Subcutaneous abdominal adipose tissue (tissue), 5 donors: Measurements from ENCODE around the gene TEAD1.

Experiments used
- H3K27ac ChIP-seq: one replicate; pipeline ENCODE4 v1.7.0; 2013; ENCODE audit warnings: low read depth, mild to moderate bottlenecking, inconsistent platforms, low read length, moderate library complexity
- H3K27me3 ChIP-seq, 5 donors: one replicate each; pipeline ENCODE4 v1.7.0; 2013; ENCODE audit warnings: low read length in 5 of 5, inconsistent platforms in 1 of 5; ENCODE audit not compliant: control insufficient read depth in 5 of 5, insufficient read depth in 4 of 5
- H3K36me3 ChIP-seq, 5 donors: one replicate each; pipeline ENCODE4 v1.7.0; 2013; ENCODE audit warnings: low read length in 5 of 5; ENCODE audit not compliant: control insufficient read depth in 5 of 5, insufficient read depth in 5 of 5
- H3K4me1 ChIP-seq, 5 donors: one replicate each; pipeline ENCODE4 v1.7.0; 2013; ENCODE audit warnings: low read length in 5 of 5, mild to moderate bottlenecking in 3 of 5, moderate library complexity in 1 of 5; ENCODE audit not compliant: control insufficient read depth in 5 of 5, insufficient read depth in 5 of 5
- H3K4me3 ChIP-seq, 5 donors: one replicate each; pipeline ENCODE4 v1.7.0; 2013; ENCODE audit warnings: low read length in 5 of 5, low read depth in 1 of 5
- H3K9ac ChIP-seq, 5 donors: one replicate each; pipeline ENCODE4 v1.7.0; 2013; ENCODE audit warnings: low read length in 5 of 5, mild to moderate bottlenecking in 4 of 5, moderate library complexity in 3 of 5
- H3K9me3 ChIP-seq, 5 donors: one replicate each; pipeline ENCODE4 v1.7.0; 2013; ENCODE audit warnings: low read length in 5 of 5; ENCODE audit not compliant: control insufficient read depth in 5 of 5
- donor health status: healthy.
- donor health status: healthy.
- donor health status: healthy.
- donor health status: healthy.
- donor health status: healthy.

Gene TEAD1

DNA sequence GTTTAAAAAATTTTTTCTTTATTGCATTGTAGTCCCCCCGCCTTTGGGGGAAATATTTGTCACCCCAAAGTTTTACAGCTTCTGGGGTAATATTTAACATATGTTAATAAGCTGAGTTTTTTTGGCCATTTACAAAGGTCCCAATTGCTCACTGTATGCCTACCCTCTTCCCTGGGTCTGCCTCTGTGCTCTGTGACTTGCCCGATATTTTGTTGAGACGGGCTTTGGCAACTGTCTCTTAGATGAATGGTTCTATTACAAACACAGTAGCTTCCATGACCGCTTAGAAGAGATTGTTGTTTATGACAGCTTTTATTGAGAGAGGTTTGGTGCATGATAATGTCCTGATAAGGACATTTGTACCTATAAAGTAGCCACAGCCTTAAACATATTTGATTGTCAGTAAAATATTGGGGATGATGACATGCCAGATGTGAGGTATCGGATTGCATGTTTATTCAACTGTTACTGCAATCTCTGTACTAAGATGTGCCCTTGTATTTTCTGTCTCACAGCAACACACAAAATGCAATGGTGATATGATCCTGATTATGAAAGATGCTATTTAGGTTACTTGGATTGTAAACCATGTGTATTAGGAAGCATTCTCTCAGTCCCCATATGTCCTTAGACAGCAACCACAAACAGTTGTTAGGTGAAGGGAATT is 103.1 kb downstream of the TEAD1 start:
- H3K4me3 ChIP-seq, result no peak overlapping the region
- H3K27ac ChIP-seq, result no peak overlapping the region
- peaks cover 0 to 25% (median 12%) of the 10 kb centered on the region in 5 donors for H3K4me1 ChIP-seq
- H3K27me3 ChIP-seq, result no peaks in the 10 kb centered on the region
- no peak overlapping the region for H3K9ac ChIP-seq
- peaks cover 0 to 2% (median 0%) of the 10 kb centered on the region in 5 donors for H3K36me3 ChIP-seq
- H3K9me3 ChIP-seq, result no peaks in the 10 kb centered on the region

DNA sequence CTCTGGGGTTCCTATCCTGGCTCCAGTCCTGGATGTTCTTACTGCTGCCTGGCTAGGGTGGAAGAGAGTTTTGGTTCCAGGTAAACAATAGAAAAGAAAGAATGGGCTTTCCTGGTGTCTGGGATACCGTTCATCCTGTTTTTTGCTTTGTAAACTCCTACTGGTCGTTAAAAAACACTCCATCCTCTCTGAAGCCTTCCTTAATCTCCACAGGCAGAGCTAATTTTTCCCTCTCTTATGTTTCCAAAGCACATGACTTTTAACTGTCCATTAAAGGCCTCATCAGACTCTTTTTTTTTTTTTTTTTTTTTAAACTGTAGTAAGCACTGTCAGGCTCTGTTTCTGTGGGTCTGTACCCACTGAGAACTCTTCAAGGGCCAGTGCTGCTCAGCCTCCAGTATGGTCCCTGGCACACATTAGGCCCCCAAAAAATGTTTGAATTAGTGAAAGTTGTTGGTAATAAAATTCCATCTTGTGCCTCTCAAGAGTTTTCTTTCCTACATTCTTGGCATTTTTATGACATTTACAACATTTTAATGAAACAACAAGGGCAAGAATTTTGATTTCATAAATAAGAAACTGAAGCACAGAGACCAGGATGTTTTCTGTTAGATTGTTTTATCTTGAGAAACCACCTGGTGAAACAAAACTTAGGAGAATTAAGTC is 104.2 kb downstream of the TEAD1 start:
- no peak overlapping the region for H3K4me3 ChIP-seq
- no peaks in the 10 kb centered on the region for H3K27me3 ChIP-seq
- peak overlapping the region in 1 of 5 donors; percentile 22 for H3K9ac ChIP-seq
- no peaks in the 10 kb centered on the region for H3K9me3 ChIP-seq
- H3K36me3 ChIP-seq, result peaks cover 0 to 2% (median under 1%) of the 10 kb centered on the region in 5 donors
- H3K27ac ChIP-seq, result peak overlapping the region; percentile 52
- H3K4me1 ChIP-seq, result peaks cover 0 to 21% (median 12%) of the 10 kb centered on the region in 5 donors

DNA sequence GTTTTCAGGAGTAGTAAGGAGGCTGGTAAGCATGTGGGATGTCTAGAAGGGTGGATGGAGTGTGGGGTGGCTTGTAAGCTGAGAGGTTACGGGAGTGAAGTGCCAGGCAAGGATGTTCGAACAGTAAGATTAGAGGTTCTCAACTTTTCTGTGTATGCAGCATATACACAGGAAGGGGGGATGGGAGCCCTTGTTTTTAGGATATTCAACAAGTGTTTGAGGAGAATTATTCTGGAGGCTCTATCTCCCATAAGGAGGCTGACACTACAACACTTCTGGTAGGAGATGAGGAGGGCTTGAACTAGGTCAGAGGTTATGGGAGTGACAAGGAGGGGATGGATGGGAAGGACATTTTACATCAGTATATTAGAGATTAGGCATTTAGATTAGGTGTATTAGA is 109.5 kb downstream of the TEAD1 start:
- no peak overlapping the region for H3K4me3 ChIP-seq
- H3K9me3 ChIP-seq, result no peaks in the 10 kb centered on the region
- no peak overlapping the region for H3K9ac ChIP-seq
- H3K36me3 ChIP-seq, result peaks cover 0 to 7% (median 3%) of the 10 kb centered on the region in 5 donors
- H3K4me1 ChIP-seq, result peaks cover 0 to 13% (median 7%) of the 10 kb centered on the region in 5 donors
- no peak overlapping the region for H3K27ac ChIP-seq
- no peaks in the 10 kb centered on the region for H3K27me3 ChIP-seq

- H3K27me3 ChIP-seq, result no peaks in the 10 kb centered on the region
- H3K36me3 ChIP-seq, result peaks cover 0 to 8% (median 3%) of the 10 kb centered on the region in 5 donors
- H3K9me3 ChIP-seq, result no peaks in the 10 kb centered on the region
- H3K27ac ChIP-seq, result no peak overlapping the region
- H3K4me1 ChIP-seq, result peaks cover 0 to 8% (median 3%) of the 10 kb centered on the region in 5 donors
- H3K4me3 ChIP-seq, result no peak overlapping the region
- no peak overlapping the region for H3K9ac ChIP-seq
Measured at GRCh38 chr11:12784445-12784844, 110.2 kb downstream of the TEAD1 start.

GRCh38 chr11:12784987-12785386 is 110.8 kb downstream of the TEAD1 start:
- Histone ChIP-seq H3K36me3 (peaks cover 0 to 9% (median 3%) of the 10 kb centered on the region in 5 donors), H3K4me1 (peaks cover 0 to 8% (median 3%) of the 10 kb centered on the region in 5 donors), H3K27ac (no peak overlapping the region), H3K9ac (no peak overlapping the region), H3K27me3 (no peaks in the 10 kb centered on the region), H3K4me3 (no peak overlapping the region), H3K9me3 (no peaks in the 10 kb centered on the region)

GRCh38 chr11:12785901-12786300 is 111.7 kb downstream of the TEAD1 start:
- Histone ChIP-seq H3K9me3 (no peaks in the 10 kb centered on the region), H3K9ac (no peak overlapping the region), H3K27me3 (no peaks in the 10 kb centered on the region), H3K4me3 (no peak overlapping the region), H3K36me3 (peaks cover 0 to 9% (median 3%) of the 10 kb centered on the region in 5 donors), H3K27ac (no peak overlapping the region), H3K4me1 (peaks cover 0 to 8% (median 3%) of the 10 kb centered on the region in 5 donors)

GRCh38 chr11:12786450-12786849 is 112.2 kb downstream of the TEAD1 start:
- no peaks in the 10 kb centered on the region for H3K27me3 ChIP-seq
- no peak overlapping the region for H3K27ac ChIP-seq
- peaks cover 0 to 9% (median 3%) of the 10 kb centered on the region in 5 donors for H3K36me3 ChIP-seq
- peaks cover 0 to 8% (median 3%) of the 10 kb centered on the region in 5 donors for H3K4me1 ChIP-seq
- H3K9me3 ChIP-seq, result no peaks in the 10 kb centered on the region
- no peak overlapping the region for H3K9ac ChIP-seq
- H3K4me3 ChIP-seq, result no peak overlapping the region

DNA sequence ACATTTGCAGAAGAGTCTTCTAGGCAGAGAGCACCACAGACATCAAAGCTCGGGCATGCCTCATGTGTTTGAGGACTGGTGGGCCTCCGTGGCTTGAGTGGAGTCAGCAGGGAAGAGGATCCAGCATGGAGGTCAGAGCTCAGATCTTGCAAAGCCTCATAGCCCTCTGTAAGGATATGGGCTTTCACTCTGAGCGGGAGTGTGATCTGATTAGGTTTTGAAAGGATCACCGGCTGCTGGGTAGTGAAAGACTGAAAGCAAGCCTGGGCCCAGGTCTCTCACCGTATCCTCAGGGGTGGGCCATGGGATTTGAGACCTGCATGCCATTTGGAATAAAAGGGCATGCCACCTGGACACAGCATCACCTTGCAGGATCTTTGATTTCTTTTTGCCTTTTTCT is 112.7 kb downstream of the TEAD1 start:
- H3K4me1 ChIP-seq, result peaks cover 0 to 8% (median 3%) of the 10 kb centered on the region in 5 donors
- no peak overlapping the region for H3K9ac ChIP-seq
- H3K36me3 ChIP-seq, result peaks cover 0 to 9% (median 3%) of the 10 kb centered on the region in 5 donors
- H3K27ac ChIP-seq, result no peak overlapping the region
- no peak overlapping the region for H3K4me3 ChIP-seq
- no peaks in the 10 kb centered on the region for H3K27me3 ChIP-seq
- H3K9me3 ChIP-seq, result no peaks in the 10 kb centered on the region

GRCh38 chr11:12787847-12788246 is 113.6 kb downstream of the TEAD1 start:
- Histone ChIP-seq H3K36me3 (peaks cover 0 to 9% (median 3%) of the 10 kb centered on the region in 5 donors), H3K27me3 (no peaks in the 10 kb centered on the region), H3K9ac (no peak overlapping the region), H3K4me1 (peaks cover 0 to 8% (median 3%) of the 10 kb centered on the region in 5 donors), H3K4me3 (no peak overlapping the region), H3K9me3 (no peaks in the 10 kb centered on the region), H3K27ac (no peak overlapping the region)

GRCh38 chr11:12789054-12789453 is 114.8 kb downstream of the TEAD1 start:
- H3K36me3 ChIP-seq, result peaks cover 0 to 4% (median 3%) of the 10 kb centered on the region in 5 donors
- H3K27me3 ChIP-seq, result no peaks in the 10 kb centered on the region
- H3K9ac ChIP-seq, result no peak overlapping the region
- no peak overlapping the region for H3K27ac ChIP-seq
- H3K4me1 ChIP-seq, result peaks cover 0 to 8% (median 3%) of the 10 kb centered on the region in 5 donors
- H3K9me3 ChIP-seq, result no peaks in the 10 kb centered on the region
- no peak overlapping the region for H3K4me3 ChIP-seq
